ENCODE measurements around the gene MARCHF7. TPM values are rescaled to one million over a fixed set of nuclear protein-coding genes. Genes with fewer than 3 reads are reported as not detected.
"Not testable (repeated sequence)": the region's sequence is repeated elsewhere in the genome, so short reads cannot be mapped to it uniquely, and the experiment has no call there.

MARCHF7 gene
- total RNA-seq, 1 donor from 2014 or later = 86.7 TPM

- Mint-ChIP-seq H3K27me3 (no peaks in the 10 kb centered on the region), H3K27ac (no peak overlapping the region), H3K4me1 (peaks cover 10% of the 10 kb centered on the region), H3K9me3 (no peaks in the 10 kb centered on the region), H3K36me3 (ENCODE audit: low read depth) (peaks cover 80% of the 10 kb centered on the region), H3K4me3 (no peak overlapping the region)
- intact Hi-C loops (cut with micrococcal nuclease) = no loop called here
- no peak for TF ChIP-seq CTCF (IDR thresholded peaks at IDR 0.05)
- no peak for ATAC-seq (ENCODE audit: low read depth)
- no peak for DNase-seq
- ChIA-PET CTCF (interaction anchor here (0.7 kb wide), 1 partner anchor 70 kb away, joined by 4 read pairs; no protein-coding TSS in a partner anchor), POLR2A (no interaction called here)
These were observed 26.4 kb downstream of the MARCHF7 start for GRCh38 chr2:159738509-159739390.

- Mint-ChIP-seq H3K36me3 (ENCODE audit: low read depth) (peaks cover 76% of the 10 kb centered on the region), H3K27me3 (no peaks in the 10 kb centered on the region), H3K4me3 (no peak overlapping the region), H3K4me1 (no peaks in the 10 kb centered on the region), H3K9me3 (no peaks in the 10 kb centered on the region), H3K27ac (no peak overlapping the region)
- ChIA-PET CTCF (no interaction called here), POLR2A (no interaction called here)
- DNase-seq (no peak), ATAC-seq (ENCODE audit: low read depth) (no peak)
- no peak for TF ChIP-seq CTCF (IDR thresholded peaks at IDR 0.05)
- intact Hi-C loops (cut with micrococcal nuclease) = no loop called here
These were observed 30.5 kb downstream of the MARCHF7 start for GRCh38 chr2:159742846-159743245.

- no peak for TF ChIP-seq CTCF (IDR thresholded peaks at IDR 0.05)
- Mint-ChIP-seq H3K4me1 (no peaks in the 10 kb centered on the region), H3K27me3 (no peaks in the 10 kb centered on the region), H3K9me3 (no peaks in the 10 kb centered on the region), H3K27ac (no peak overlapping the region), H3K36me3 (ENCODE audit: low read depth) (peaks cover 76% of the 10 kb centered on the region), H3K4me3 (no peak overlapping the region)
- no peak for ATAC-seq (ENCODE audit: low read depth)
- POLR2A ChIA-PET = no interaction called here
- CTCF ChIA-PET = no interaction called here
- intact Hi-C loops (cut with micrococcal nuclease) = no loop called here
- no peak for DNase-seq
These were observed 32.1 kb downstream of the MARCHF7 start for GRCh38 chr2:159744363-159744762.

GRCh38 chr2:159745237-159745636 lies 32.9 kb downstream of the MARCHF7 start:
- H3K27me3 Mint-ChIP-seq; DNase-seq; CTCF ChIA-PET; POLR2A ChIA-PET; intact Hi-C loops (cut with micrococcal nuclease); ATAC-seq (ENCODE audit: low read depth); H3K4me3 Mint-ChIP-seq; H3K27ac Mint-ChIP-seq; H3K9me3 Mint-ChIP-seq; H3K4me1 Mint-ChIP-seq: not testable (repeated sequence)
- H3K36me3 Mint-ChIP-seq (ENCODE audit: low read depth) = peaks cover 74% of the 10 kb centered on the region

GRCh38 chr2:159748089-159748488 lies 35.8 kb downstream of the MARCHF7 start:
- H3K4me1 Mint-ChIP-seq = no peaks in the 10 kb centered on the region
- CTCF ChIA-PET = no interaction called here
- peaks cover 83% of the 10 kb centered on the region for H3K36me3 Mint-ChIP-seq (ENCODE audit: low read depth)
- TF ChIP-seq CTCF (IDR thresholded peaks at IDR 0.05) = no peak
- ATAC-seq (ENCODE audit: low read depth) = no peak
- H3K27ac Mint-ChIP-seq = no peak overlapping the region
- no peaks in the 10 kb centered on the region for H3K9me3 Mint-ChIP-seq
- POLR2A ChIA-PET = no interaction called here
- intact Hi-C loops (cut with micrococcal nuclease) = no loop called here
- no peak for DNase-seq
- no peak overlapping the region for H3K4me3 Mint-ChIP-seq
- no peaks in the 10 kb centered on the region for H3K27me3 Mint-ChIP-seq
